ENCODE measurements around the gene NPSR1.
"Not testable (repeated sequence)": the region's sequence is repeated elsewhere in the genome, so short reads cannot be mapped to it uniquely, and the experiment has no call there.

DNA sequence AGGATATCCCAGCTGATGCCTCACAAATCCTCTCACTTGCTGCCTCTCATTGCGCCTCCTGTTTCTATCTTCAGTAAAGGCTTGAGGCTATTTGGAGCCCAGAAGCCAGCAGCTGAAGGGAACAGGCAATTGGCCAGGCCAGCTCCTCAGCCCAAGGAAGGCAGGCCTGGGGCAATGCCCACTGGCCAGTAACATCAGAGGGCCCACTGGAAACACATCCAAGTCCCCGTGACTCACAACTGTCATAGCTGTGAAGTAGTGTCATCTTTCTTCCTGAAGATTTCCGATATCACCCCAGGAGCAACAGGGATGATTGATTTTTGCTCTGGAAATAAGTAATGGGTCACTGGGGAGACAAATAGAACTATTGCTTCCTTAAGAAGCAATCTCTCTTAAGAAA lies 209.3 kb downstream of the NPSR1 start:
- not testable (repeated sequence) for TF ChIP-seq EZH2 (IDR thresholded peaks at IDR 0.05; ENCODE audit: insufficient read depth, low read length); CTCF (IDR thresholded peaks at IDR 0.05; ENCODE audit: insufficient read depth, low read depth, low read length)

All from astrocyte (in vitro differentiated cells and primary cell).